Naive thymus-derived CD4-positive, alpha-beta T cell (primary cell): Measurements from ENCODE around the gene SPTA1. TPM values are rescaled to one million over a fixed set of nuclear protein-coding genes. Genes with fewer than 3 reads are reported as not detected.
"Not testable (repeated sequence)": the region's sequence is repeated elsewhere in the genome, so short reads cannot be mapped to it uniquely, and the experiment has no call there.

ENCODE experiments used
- ATAC-seq: fragments of 150-1000 bp; cut with Tn5 transposase; 2 replicates; pipeline ENCODE4 v1.10.0; 2021; ENCODE audit warnings: mild to moderate bottlenecking, moderate library complexity
- CTCF ChIA-PET: fragments of 350-600 bp; sonication (Branson Sonifier 250); formaldehyde crosslinking; loops from one replicate; lab custom pipeline; 2021; ENCODE audit warnings: antibody characterized with exemption; lab: Charles Lee
- POLR2A ChIA-PET: fragments of 350-600 bp; sonication (Branson Sonifier 250); formaldehyde crosslinking; loops from one replicate; lab custom pipeline; 2021; ENCODE audit warnings: antibody characterized with exemption, inconsistent platforms; lab: Charles Lee
- DNase-seq, 9 donors: peaks; one replicate each; pipeline versions ENCODE4 v3.0.0 to v3.0.0-alpha.2; 2020 to 2022; ENCODE audit warnings: mixed read lengths in 1 of 9
- H3K27ac ChIP-seq: one replicate; pipeline ENCODE4 v1.7.0; 2013; ENCODE audit warnings: mild to moderate bottlenecking, low read depth, low read length, moderate library complexity
- H3K27me3 ChIP-seq, 2 donors: one replicate each; pipeline ENCODE4 v1.7.0; 2013; ENCODE audit warnings: low read length in 2 of 2, mild to moderate bottlenecking in 2 of 2, moderate library complexity in 2 of 2; ENCODE audit not compliant: control insufficient read depth in 2 of 2, insufficient read depth in 2 of 2
- H3K36me3 ChIP-seq, 3 experiments: 1 replicate in 2 of 3; 2 replicates in 1 of 3; pipeline ENCODE4 v1.7.0; 2013; ENCODE audit warnings: low read length in 3 of 3, mild to moderate bottlenecking in 3 of 3, moderate library complexity in 1 of 3; ENCODE audit not compliant: insufficient read depth in 3 of 3, control insufficient read depth in 2 of 3
- H3K4me1 ChIP-seq, 2 donors: one replicate each; pipeline ENCODE4 v1.7.0; 2013; ENCODE audit warnings: low read length in 2 of 2, mild to moderate bottlenecking in 2 of 2, moderate library complexity in 1 of 2; ENCODE audit not compliant: control insufficient read depth in 2 of 2, insufficient read depth in 2 of 2
- H3K4me3 ChIP-seq: 2 replicates; pipeline ENCODE4 v1.7.0; 2013; ENCODE audit warnings: mild to moderate bottlenecking, low read length
- H3K9me3 ChIP-seq, 3 experiments: 1 replicate in 2 of 3; 2 replicates in 1 of 3; pipeline ENCODE4 v1.7.0; 2013; ENCODE audit warnings: low read length in 3 of 3; ENCODE audit not compliant: control insufficient read depth in 2 of 3
- H3K27ac Mint-ChIP-seq, 9 donors: one replicate each; pipeline ENCODE4 v1.8.0; 2020 to 2022; ENCODE audit warnings: mixed read lengths in 9 of 9, mild to moderate bottlenecking in 8 of 9, moderate library complexity in 5 of 9, inconsistent platforms in 2 of 9
- H3K27me3 Mint-ChIP-seq, 5 donors: one replicate each; pipeline ENCODE4 v1.8.0; 2021 to 2022; ENCODE audit warnings: mixed read lengths in 5 of 5, mild to moderate bottlenecking in 1 of 5
- H3K36me3 Mint-ChIP-seq, 5 donors: one replicate each; pipeline ENCODE4 v1.8.0; 2020 to 2022; ENCODE audit warnings: mixed read lengths in 5 of 5, mild to moderate bottlenecking in 3 of 5, inconsistent platforms in 1 of 5
- H3K4me1 Mint-ChIP-seq, 7 donors: one replicate each; pipeline ENCODE4 v1.8.0; 2020 to 2022; ENCODE audit warnings: mixed read lengths in 7 of 7, mild to moderate bottlenecking in 3 of 7, inconsistent platforms in 1 of 7
- H3K4me3 Mint-ChIP-seq, 10 donors: one replicate each; pipeline ENCODE4 v1.8.0; 2020 to 2022; ENCODE audit warnings: mild to moderate bottlenecking in 10 of 10, mixed read lengths in 10 of 10, moderate library complexity in 6 of 10, inconsistent platforms in 2 of 10
- H3K9me3 Mint-ChIP-seq, 11 donors: one replicate each; pipeline ENCODE4 v1.8.0; 2020 to 2022; ENCODE audit warnings: mixed read lengths in 11 of 11, mild to moderate bottlenecking in 4 of 11, inconsistent platforms in 1 of 11, moderate library complexity in 1 of 11
- intact Hi-C, 2 donors: fragments of 100-400 bp; cut with micrococcal nuclease; formaldehyde crosslinking; loops; one replicate each; pipeline ENCODE4 v1.15.1; 2023
- polyA plus RNA-seq, 2 donors: library from polyadenylated mRNA; unstranded; fragments of 300-500 nt; fragmentation: Illumina TruSeq; gene quantifications; one replicate each; pipeline ENCODE4 v1.2.3, GENCODE V29; 2021
- total RNA-seq, 6 experiments: library from RNA in 5 of 6; stranded (reverse) in 5 of 6; gene quantifications; 1 replicate in 5 of 6; 2 replicates in 1 of 6; pipeline ENCODE4 v1.2.3 and lab custom pipeline; 2021 to 2026

SPTA1 gene
- total and polyA plus RNA-seq, 7 experiments from 2014 or later: not detected

GRCh38 chr1:158689110-158689509 is 2.6 kb upstream of the SPTA1 start:
- Histone ChIP-seq H3K27ac (no peak overlapping the region), H3K36me3 (no peaks in the 10 kb centered on the region), H3K4me3 (no peak overlapping the region), H3K4me1 (no peaks in the 10 kb centered on the region), H3K9me3 (no peaks in the 10 kb centered on the region), H3K27me3 (peaks cover 0 to 2% of the 10 kb centered on the region in 2 donors)
- ATAC-seq (no peak), DNase-seq (no peak)
- intact Hi-C loops: no loop called here
- POLR2A ChIA-PET: no interaction called here
- H3K36me3 Mint-ChIP-seq: no peaks in the 10 kb centered on the region
- H3K27me3 Mint-ChIP-seq: peaks cover 9 to 39% (median 15%) of the 10 kb centered on the region in 5 donors
- H3K9me3 Mint-ChIP-seq: peaks cover 0 to 4% (median 0%) of the 10 kb centered on the region in 11 donors
- H3K4me3 Mint-ChIP-seq: no peak overlapping the region
- H3K4me1 Mint-ChIP-seq: peaks cover 0 to 3% (median 0%) of the 10 kb centered on the region in 7 donors
- CTCF ChIA-PET: no interaction called here
- no peak overlapping the region for H3K27ac Mint-ChIP-seq

- H3K27me3 Mint-ChIP-seq: peaks cover 11 to 39% (median 17%) of the 10 kb centered on the region in 5 donors
- H3K9me3 Mint-ChIP-seq, H3K4me1 ChIP-seq, H3K4me1 Mint-ChIP-seq, intact Hi-C loops, ATAC-seq, H3K4me3 ChIP-seq, H3K9me3 ChIP-seq, H3K36me3 ChIP-seq, H3K27ac ChIP-seq, H3K27ac Mint-ChIP-seq, H3K36me3 Mint-ChIP-seq, H3K4me3 Mint-ChIP-seq, DNase-seq, CTCF ChIA-PET, H3K27me3 ChIP-seq, POLR2A ChIA-PET: not testable (repeated sequence)
Observed at GRCh38 chr1:158688343-158688742, 1.8 kb upstream of the SPTA1 start.

GRCh38 chr1:158687037-158687436 is 522 bp upstream of the SPTA1 start:
- peaks cover 0 to 2% of the 10 kb centered on the region in 2 donors for H3K27me3 ChIP-seq
- CTCF ChIA-PET: no interaction called here
- no peak overlapping the region for H3K4me3 ChIP-seq
- Mint-ChIP-seq H3K36me3 (no peaks in the 10 kb centered on the region), H3K4me1 (peaks cover 0 to 3% (median 0%) of the 10 kb centered on the region in 7 donors), H3K9me3 (peaks cover 0 to 4% (median 0%) of the 10 kb centered on the region in 11 donors), H3K27ac (no peak overlapping the region), H3K27me3 (peaks cover 19 to 39% (median 21%) of the 10 kb centered on the region in 5 donors), H3K4me3 (no peak overlapping the region)
- POLR2A ChIA-PET: interaction anchor here (0.6 kb wide), 1 partner anchor 9 kb away, joined by 4 read pairs; no protein-coding TSS in a partner anchor
- H3K36me3 ChIP-seq: no peaks in the 10 kb centered on the region
- intact Hi-C loops: no loop called here
- no peaks in the 10 kb centered on the region for H3K4me1 ChIP-seq
- no peak overlapping the region for H3K27ac ChIP-seq
- DNase-seq: no peak
- no peaks in the 10 kb centered on the region for H3K9me3 ChIP-seq
- no peak for ATAC-seq

GRCh38 chr1:158685085-158685484 is 1.4 kb downstream of the SPTA1 start:
- Histone ChIP-seq H3K4me1 (no peaks in the 10 kb centered on the region), H3K9me3 (no peaks in the 10 kb centered on the region), H3K27me3 (peaks cover 0 to 2% of the 10 kb centered on the region in 2 donors), H3K36me3 (no peaks in the 10 kb centered on the region), H3K27ac (no peak overlapping the region), H3K4me3 (no peak overlapping the region)
- POLR2A ChIA-PET: no interaction called here
- ATAC-seq (no peak), DNase-seq (no peak)
- Mint-ChIP-seq H3K4me3 (no peak overlapping the region), H3K4me1 (peaks cover 0 to 6% (median 0%) of the 10 kb centered on the region in 7 donors), H3K36me3 (no peaks in the 10 kb centered on the region), H3K9me3 (peaks cover 0 to 1% (median 0%) of the 10 kb centered on the region in 11 donors), H3K27me3 (peaks cover 21 to 39% (median 27%) of the 10 kb centered on the region in 5 donors), H3K27ac (no peak overlapping the region)
- CTCF ChIA-PET: no interaction called here
- intact Hi-C loops: no loop called here

GRCh38 chr1:158681606-158682005 is 4.9 kb downstream of the SPTA1 start:
- no peak for DNase-seq
- ChIA-PET CTCF (no interaction called here), POLR2A (no interaction called here)
- no peaks in the 10 kb centered on the region for H3K36me3 Mint-ChIP-seq
- Histone ChIP-seq H3K36me3 (no peaks in the 10 kb centered on the region), H3K27ac (no peak overlapping the region), H3K4me3 (no peak overlapping the region), H3K4me1 (no peaks in the 10 kb centered on the region), H3K27me3 (peaks cover 0 to 2% of the 10 kb centered on the region in 2 donors), H3K9me3 (no peaks in the 10 kb centered on the region)
- no peak overlapping the region for H3K4me3 Mint-ChIP-seq
- intact Hi-C loops: no loop called here
- no peak overlapping the region for H3K27ac Mint-ChIP-seq
- H3K27me3 Mint-ChIP-seq: peaks cover 22 to 32% (median 25%) of the 10 kb centered on the region in 5 donors
- H3K9me3 Mint-ChIP-seq: peaks cover 0 to 1% (median 0%) of the 10 kb centered on the region in 11 donors
- H3K4me1 Mint-ChIP-seq: peaks cover 0 to 6% (median 0%) of the 10 kb centered on the region in 7 donors
- ATAC-seq: no peak

GRCh38 chr1:158679289-158679688 is 7.2 kb downstream of the SPTA1 start:
- Histone ChIP-seq H3K4me1 (no peaks in the 10 kb centered on the region), H3K4me3 (no peak overlapping the region), H3K36me3 (no peaks in the 10 kb centered on the region), H3K27ac (no peak overlapping the region), H3K9me3 (no peaks in the 10 kb centered on the region), H3K27me3 (no peaks in the 10 kb centered on the region)
- Mint-ChIP-seq H3K4me3 (no peak overlapping the region), H3K27ac (peak overlapping the region in 1 of 9 donors; percentile 20), H3K9me3 (no peaks in the 10 kb centered on the region), H3K27me3 (peaks cover 10 to 25% (median 18%) of the 10 kb centered on the region in 5 donors), H3K36me3 (no peaks in the 10 kb centered on the region), H3K4me1 (peaks cover 0 to 3% (median 0%) of the 10 kb centered on the region in 7 donors)
- DNase-seq: no peak
- no peak for ATAC-seq
- ChIA-PET POLR2A (no interaction called here), CTCF (no interaction called here)
- intact Hi-C loops: no loop called here

GRCh38 chr1:158675563-158676323 is 10.8 kb downstream of the SPTA1 start:
- POLR2A ChIA-PET: no interaction called here

More at GRCh38 chr1:158675563-158676323, 10.8 kb downstream of the SPTA1 start:
- H3K27ac ChIP-seq: no peak overlapping the region
- CTCF ChIA-PET: no interaction called here
- H3K9me3 ChIP-seq: no peaks in the 10 kb centered on the region
- H3K4me1 ChIP-seq: no peaks in the 10 kb centered on the region
- Mint-ChIP-seq H3K27ac (no peak overlapping the region), H3K36me3 (no peaks in the 10 kb centered on the region), H3K9me3 (no peaks in the 10 kb centered on the region), H3K4me3 (no peak overlapping the region), H3K4me1 (peaks cover 0 to 3% (median 0%) of the 10 kb centered on the region in 7 donors), H3K27me3 (peaks cover 5 to 19% (median 16%) of the 10 kb centered on the region in 5 donors)
- no peaks in the 10 kb centered on the region for H3K27me3 ChIP-seq
- ATAC-seq: no peak
- no peaks in the 10 kb centered on the region for H3K36me3 ChIP-seq
- no peak for DNase-seq
- intact Hi-C loops: no loop called here
- no peak overlapping the region for H3K4me3 ChIP-seq
